Vagina (tissue), 2 donors: ENCODE measurements around the gene MTHFD1L.

Experiments used
- POLR2A ChIP-seq, 2 donors: fragments of 450-650 bp; IDR thresholded peaks; one replicate each; pipeline ENCODE4 v1.6.1; 2017; ENCODE audit warnings: antibody characterized with exemption in 2 of 2, mild to moderate bottlenecking in 2 of 2, moderate library complexity in 2 of 2
- POLR2AphosphoS5 ChIP-seq, 2 donors: sonication (generic); formaldehyde crosslinking; IDR thresholded peaks; one replicate each; pipeline ENCODE4 v1.9.0; 2017; ENCODE audit warnings: antibody characterized with exemption in 2 of 2, mild to moderate bottlenecking in 2 of 2, low read depth in 1 of 2; ENCODE audit not compliant: insufficient read depth in 1 of 2

GRCh38 chr6:151063842-151064647 is 198.5 kb downstream of the MTHFD1L start:
- no peak for TF ChIP-seq POLR2AphosphoS5 (IDR thresholded peaks at IDR 0.05; ENCODE audit: insufficient read depth in 1 of 2, low read depth in 1 of 2)
- no peak for TF ChIP-seq POLR2A (IDR thresholded peaks at IDR 0.05)
